Spleen (tissue), 7 donors: ENCODE measurements around the gene SRRM2.

ENCODE experiments used
- CTCF ChIP-seq, 11 experiments: fragments of 200-600 bp in 7 of 11; fragments of 450-650 bp in 4 of 11; sonication (generic) in 4 of 11; IDR thresholded peaks in 8 of 11; conservative IDR thresholded peaks in 3 of 11; 1 replicate in 7 of 11; 2 replicates in 4 of 11; pipeline versions ENCODE4 v1.4.0 to v1.8.0; 2016 to 2021; ENCODE audit warnings: antibody characterized with exemption in 11 of 11, inconsistent platforms in 4 of 11, mild to moderate bottlenecking in 1 of 11
- POLR2A ChIP-seq, 3 donors: fragments of 450-650 bp; IDR thresholded peaks; one replicate each; pipeline ENCODE4 v1.5.1; 2017; ENCODE audit warnings: antibody characterized with exemption in 3 of 3, mild to moderate bottlenecking in 1 of 3
- donor health status: DM: no; HTN: no; CAD: no; lungs with moderate emphysema.
- donor health status: DM: no; HTN: no; CAD: no.
- donor health status: DM: no; HTN: no; CAD: no.

GRCh38 chr16:2768403-2769089 is 16.1 kb downstream of the SRRM2 start:
- TF ChIP-seq CTCF (IDR thresholded peaks at IDR 0.05 in 8 of 11, conservative IDR thresholded peaks at IDR 0.05 in 3 of 11) (no peak), POLR2A (IDR thresholded peaks at IDR 0.05) (no peak)
